LoVo (cell line): ENCODE results near the gene FLYWCH2.

ENCODE experiments used
- DNase-seq: peaks from one replicate; pipeline ENCODE4 v3.0.0-alpha.2; 2016; ENCODE audit warnings: low spot score

Gene FLYWCH2

DNA sequence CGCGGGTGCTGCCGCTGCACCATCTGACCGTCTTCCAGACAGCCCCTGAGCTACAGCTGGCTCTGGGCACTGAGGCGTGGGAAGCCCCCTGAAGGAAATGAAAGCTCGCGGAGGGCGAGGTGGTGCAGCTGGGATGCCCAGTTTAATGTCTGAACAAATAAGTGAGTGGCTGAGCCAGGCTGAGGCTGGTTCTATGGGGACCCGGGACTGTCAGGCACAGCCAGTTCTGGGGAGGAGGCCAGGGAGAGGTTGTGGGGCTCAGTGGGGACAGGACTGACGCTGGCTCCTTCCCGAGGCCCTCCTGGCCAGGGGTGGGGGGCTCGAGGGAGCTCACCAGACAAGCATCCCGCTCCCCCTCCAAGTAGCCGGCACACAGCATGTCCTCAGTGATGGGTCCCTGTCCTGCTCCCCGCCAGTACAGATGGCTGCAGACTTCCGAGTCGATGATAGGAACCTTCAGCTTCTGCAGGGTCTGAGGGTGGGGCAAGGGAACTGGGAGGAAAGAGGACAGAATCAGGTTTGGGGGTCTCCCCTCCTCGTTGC lies 29.4 kb upstream of the FLYWCH2 start:
- DNase-seq, result no peak

DNA sequence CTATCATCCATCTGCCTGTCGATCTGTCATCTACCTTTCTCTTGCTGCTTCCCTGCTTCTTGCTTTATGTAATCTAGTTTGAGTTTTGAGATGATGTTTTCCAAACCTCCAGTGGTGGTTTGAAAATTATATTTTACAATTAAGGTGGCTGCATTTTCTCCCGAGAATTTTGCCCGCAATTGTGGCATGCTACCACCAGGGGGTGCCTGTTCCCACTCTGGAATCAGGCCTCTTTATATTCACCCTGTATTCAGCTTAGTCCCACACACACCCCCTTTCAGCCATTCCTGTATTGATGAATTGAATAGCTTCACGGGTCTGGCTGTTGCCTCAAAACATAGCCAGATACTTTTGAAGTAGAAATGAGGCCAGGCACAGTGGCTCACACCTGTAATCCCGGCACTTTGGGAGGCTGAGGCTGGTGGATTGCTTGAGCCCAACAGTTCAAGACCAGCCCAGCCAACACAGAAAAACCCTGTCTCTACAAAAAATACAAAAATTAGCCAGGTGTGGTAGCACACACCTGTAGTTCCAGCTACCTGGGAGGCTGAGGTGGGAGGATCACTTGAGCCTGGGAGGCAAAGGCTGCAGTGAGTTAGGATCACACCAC lies 28.2 kb upstream of the FLYWCH2 start:
- no peak for DNase-seq

DNA sequence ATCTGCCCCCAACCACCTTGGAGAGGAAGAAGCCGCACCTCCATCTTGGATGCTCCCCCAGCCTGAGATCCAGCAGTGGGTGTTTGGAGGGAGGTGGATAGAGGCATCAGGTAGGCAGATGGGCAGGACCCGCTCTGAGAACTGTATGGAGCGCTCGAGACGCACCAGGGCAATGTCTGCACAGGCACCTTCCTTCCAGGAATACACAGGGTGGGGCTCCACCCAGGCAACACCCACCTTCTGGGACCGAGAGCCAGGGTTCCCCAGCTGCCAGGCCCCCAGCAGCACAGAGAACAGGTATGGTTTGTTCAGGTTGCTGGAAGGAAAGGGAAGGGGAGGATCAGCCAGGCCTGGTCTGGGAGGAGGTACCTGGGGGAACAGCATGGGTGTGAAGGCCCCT lies 27.5 kb upstream of the FLYWCH2 start:
- no peak for DNase-seq

DNA sequence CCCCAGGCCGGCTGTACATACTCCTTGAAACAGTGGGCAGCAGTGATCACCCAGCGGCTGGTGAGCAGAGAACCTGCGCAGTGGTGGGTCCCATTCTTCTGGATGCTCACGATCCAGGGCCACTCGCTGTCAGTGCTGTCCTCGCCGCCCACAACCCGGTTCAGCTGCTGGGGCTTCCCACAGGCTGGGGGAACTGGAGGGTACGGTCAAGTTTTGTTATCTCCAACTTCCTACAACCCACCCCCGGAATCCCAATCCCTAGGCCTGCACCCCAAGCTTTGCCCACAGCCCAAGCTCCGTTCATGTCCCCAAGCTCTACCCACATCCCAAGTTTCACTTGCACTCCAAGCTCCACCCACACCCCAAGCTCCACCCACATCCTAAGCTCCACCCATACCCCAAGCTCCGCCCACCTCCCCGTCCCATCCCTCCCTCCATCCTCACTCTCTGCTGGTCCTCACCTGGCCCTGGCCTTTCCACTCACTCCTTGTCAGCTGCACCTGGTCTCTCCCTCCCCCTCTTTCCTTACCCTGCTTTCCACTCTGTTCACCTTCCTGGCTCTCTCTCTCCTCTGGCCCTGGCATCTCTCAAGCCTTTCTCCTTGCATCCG lies 26.8 kb upstream of the FLYWCH2 start:
- no peak for DNase-seq

DNA sequence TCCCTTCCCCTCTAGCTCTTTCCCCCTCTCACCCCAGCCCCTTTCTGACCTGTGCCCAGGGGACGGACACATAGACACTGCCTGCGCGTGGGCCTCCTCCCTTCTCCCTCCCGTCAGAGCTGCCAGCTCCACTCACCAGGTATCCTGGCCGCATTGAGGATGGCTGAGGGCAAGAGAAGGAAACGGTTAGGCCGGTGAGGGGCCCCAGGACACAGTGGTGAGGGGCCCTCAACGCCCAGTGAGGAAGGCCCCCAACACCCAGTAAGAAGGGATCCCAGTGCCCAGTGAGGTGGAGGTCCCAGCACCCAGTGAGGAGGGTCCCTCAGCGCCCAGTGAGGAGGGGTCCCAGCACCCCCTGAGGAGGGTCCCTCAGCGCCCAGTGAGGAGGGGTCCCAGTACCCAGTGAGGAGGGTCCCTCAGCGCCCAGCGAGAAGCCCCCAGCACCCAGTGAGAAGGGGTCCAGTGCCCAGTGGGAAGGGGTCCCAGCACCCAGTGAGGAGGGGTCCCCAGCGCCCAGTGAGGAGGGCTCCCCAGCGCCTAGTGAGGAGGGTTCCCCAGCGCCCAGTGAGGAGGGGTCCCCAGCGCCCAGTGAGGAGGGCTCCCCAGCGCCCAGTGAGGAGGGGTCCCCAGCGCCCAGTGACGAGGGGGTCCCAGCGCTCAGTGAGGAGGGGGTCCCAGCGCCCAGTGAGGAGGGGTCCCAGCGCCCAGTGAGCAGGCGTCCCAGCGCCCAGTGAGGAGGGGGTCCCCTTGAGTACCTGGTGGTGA lies 26.1 kb upstream of the FLYWCH2 start:
- no peak for DNase-seq

DNA sequence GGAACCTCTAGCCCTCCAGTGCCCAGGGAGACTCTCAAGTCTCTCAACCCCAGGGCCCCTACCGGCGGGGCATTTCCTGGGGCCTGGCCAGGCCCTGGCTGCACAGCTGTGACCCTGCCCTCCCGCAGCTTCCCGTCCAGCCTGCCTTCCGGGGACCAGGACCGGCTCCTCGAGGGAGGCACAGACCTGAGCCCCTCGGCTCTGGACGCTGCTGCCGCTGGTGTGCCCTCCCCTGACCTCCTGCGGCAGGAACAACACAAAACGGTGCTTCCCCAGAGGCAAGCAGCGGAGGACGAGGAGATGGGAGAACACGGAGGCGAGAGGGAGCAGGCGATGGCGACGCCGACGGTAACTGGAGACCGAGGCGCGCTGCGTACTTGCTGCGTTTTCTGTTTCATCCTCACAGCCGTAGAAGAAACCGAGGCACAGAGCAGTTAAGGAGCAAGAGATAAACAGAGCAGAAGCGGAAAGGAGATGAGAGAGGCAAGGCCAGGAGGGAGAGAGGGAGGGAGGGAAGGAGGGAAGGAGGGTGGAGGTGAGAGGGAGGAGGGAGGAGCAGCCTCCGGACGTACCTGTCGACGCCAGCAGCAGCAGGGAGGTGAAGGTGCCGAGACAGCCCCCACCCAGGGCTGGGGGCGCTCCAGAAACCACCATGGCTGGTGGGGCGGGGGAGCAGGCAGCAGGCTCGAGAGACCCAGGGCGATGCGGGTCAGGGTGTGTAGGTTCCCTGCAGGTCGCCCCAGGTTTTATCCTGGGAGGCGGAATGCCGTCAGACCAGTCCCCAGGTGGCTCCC lies 25.4 kb upstream of the FLYWCH2 start, which contains the start of gene PRSS22:
Gene PRSS22 (minus strand): TSS at position 720 of the 794 bp plus-strand sequence. CDS start 66 bp downstream, at position 654.
- peak; percentile 69 for DNase-seq

DNA sequence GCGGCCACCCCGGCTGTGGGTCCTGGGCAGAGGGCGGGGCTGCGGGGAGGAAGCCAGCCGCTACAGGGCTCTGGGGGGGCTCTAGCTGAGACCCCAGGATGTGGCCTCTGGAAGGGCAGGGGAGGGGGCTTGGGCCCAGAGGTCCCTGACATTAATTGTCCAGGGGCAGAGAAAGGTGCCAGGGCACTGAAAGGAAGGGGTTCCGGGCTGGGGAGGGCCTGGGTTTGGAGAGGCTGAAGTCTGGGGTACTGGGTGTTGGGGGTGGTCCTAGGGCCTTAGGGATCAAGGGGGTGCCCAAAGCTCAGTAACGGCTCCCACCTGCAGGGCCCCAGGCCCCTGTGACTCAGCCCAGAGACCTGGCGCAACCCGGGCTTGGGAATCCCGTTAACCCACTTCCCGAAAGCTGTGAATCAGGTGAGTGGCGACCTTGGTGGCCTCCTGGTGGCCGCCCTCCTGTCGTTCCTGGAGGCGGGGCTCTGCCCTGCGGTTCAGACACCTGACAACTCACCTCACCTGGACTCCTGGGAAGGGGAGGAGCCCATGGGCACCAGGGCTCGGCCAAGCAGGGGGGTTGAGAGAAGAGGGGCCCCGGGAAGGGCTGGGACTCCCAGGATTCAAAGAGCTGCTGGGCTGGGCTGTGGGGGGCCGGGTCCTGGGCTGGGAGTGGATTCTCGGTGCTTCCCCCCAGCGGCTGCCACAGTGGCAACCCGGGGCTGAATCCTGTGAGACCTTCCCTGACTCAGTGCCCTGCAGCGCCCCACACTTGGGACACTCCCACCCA lies 24.6 kb upstream of the FLYWCH2 start:
- DNase-seq, result peak; percentile 89

DNA sequence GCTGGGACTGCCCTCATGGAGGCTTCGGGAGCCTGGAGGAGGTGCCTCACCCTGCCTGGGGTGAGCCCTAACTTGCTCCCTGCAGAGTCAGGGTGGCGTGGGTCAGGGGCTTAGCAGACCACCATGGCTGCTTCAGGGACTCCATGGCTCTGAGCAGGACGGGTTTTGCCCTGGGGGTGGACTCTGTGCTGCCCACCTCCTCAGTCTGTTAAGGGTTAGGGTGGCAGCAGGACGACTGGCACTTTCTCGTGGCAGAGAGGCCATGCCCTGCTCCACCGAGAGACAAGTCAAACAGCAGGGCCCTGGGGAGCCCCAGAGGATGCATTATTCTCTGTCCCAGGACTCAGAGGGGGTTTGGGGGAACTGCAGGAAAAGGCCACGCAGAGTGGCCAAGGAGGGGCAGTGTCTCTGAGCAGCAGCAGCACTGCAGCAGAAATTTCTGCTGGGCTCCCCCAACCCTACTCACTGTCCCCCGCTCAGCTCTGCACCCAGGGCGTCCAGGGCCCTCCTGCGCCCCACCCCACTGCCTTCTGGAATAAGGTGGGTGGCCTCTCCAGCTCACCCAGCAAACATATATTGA lies 23.2 kb upstream of the FLYWCH2 start:
- DNase-seq, result no peak

DNA sequence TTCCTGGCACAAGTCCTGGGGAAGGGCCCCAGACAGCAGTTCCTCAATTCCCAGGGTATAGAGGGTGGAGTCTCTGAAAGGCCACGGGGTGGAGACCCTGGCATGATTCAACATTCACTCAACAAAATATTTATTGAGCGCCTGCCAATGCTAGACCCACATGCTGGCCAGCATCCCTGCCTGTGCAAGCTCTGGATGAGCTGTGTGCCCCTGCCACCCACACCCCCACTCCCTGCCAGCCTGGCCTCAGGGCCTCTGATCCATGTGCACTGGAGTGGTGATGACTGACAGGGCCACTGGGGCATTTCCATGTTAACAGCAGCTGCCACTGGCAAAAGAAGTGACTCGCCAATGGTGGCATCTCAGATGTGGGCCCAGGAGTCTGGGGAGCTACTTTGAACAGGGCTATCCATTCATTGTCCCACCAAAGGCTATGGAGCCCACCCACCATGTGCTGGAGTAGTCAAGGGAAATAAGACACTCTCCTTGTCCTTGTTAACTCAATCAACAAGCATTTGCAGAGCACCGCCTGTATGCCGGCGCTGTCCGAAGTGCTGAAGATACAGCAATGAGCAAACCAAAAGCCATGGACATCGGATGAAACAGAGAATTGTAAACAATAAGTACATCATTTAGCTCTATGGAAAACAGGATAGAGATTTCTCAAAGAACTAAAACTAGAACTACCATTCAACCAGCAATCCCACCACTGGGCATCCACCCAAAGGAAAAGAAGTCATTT lies 22.0 kb upstream of the FLYWCH2 start:
- DNase-seq, result no peak

DNA sequence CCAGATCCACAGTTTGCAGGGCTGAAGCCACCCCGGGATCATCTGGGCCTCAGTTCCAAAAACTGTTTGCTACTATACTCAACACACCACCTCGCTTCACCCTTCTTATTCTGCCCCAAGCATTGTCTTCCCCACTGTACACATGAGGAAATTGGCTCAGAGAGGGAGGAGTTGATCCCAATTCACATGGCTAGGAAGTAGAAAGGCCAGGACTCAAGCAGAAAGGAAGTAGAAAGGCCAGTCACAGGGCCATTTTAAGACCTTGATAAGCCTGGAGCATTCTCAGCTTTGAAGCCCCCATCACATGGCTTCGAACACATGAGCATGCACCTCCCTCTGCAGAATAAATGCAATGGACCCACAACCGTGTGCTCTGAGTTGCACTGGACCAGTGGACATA lies 17.4 kb upstream of the FLYWCH2 start:
- no peak for DNase-seq

DNA sequence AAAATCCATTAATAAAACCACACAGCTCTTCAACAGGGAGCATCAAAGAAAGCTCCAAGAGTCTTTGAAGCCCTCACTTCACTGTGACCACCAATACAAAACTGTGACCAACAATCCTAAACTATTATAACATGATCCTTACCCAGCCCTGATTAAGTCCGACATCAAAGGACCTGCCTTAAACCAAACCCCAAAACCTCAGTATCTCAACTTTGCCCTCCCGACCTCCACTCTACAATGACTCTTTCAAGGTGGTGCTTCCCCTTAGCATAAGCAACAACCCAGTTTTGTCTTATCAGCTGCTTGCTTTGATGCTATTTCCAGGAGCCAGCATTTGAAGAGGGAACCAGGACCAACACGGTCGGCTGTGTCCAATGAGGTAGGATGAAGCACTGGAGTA lies 16.6 kb upstream of the FLYWCH2 start:
- no peak for DNase-seq

DNA sequence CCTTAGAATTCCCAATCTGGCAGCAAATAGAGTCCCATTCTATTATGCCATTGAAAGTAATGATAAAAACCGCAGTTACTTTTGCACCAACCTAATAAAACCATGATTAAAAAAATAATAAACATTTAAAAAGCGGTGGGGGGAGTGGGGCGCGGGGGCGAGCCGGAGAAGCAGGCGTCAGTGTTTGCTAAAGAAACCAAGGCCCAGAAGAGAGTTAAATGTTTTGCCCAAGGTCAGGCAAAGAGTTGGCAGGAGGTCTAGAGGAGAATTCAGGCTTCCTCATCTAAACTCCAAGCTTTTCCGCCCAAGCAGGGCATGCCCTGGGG lies 15.4 kb upstream of the FLYWCH2 start:
- no peak for DNase-seq

DNA sequence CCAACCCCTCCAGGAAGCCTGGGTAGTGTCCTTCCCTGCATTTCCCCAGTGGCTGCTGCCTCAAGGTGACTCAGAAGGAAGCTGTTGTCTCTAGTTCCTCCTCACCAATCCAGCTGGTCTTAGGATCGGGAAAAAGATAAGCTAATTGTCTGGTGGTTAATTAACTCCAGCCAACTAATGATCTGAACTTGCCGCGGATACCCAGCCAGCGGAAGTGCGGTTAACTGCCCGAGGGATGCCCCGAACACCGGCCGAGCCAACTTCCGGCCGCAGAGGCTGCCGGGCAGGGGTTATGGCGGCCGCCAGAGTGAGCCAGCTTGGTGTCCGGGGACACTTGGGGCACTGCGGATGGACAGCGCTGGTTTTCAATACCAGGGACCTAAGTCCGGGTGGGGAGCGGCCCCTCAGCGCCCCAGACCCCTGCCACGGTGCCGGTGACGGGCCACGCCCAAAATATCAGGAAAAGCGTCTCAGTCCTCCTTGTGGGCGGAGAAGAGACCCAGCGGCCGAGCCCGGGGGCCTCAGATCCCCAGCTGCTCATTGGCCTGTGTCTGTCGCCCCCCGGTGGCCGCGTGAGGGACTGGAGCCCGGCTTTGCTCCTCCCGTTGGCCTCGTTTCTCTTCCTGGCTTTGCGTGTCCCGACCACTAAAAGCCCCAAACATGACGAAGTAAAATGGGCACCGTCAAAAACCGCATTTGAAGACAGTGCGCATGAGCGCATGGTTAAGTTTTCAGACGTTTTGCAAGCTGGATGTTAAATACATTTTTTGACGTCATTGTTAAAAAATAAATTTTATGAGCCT lies 14.8 kb upstream of the FLYWCH2 start:
- DNase-seq, result peak; percentile 93

DNA sequence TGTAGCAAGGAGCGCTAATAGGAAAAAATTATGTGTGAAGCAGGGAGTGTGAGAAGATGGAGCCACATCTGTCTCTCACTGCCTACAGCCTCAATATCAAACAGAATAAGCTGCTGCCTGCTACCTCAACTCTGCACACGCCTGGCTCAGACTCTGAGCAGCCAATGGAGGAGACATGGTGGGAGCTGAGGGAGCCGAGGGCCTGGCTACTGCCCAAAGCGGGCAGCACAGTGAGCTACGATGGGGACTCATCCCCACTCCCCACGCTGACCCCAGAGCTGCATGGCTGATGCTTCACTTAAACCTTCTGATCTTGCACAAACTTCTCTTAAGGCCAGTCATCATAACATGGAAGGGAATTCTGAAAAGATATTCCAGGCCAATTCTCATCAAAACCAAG lies 11.1 kb upstream of the FLYWCH2 start:
- no peak for DNase-seq

DNA sequence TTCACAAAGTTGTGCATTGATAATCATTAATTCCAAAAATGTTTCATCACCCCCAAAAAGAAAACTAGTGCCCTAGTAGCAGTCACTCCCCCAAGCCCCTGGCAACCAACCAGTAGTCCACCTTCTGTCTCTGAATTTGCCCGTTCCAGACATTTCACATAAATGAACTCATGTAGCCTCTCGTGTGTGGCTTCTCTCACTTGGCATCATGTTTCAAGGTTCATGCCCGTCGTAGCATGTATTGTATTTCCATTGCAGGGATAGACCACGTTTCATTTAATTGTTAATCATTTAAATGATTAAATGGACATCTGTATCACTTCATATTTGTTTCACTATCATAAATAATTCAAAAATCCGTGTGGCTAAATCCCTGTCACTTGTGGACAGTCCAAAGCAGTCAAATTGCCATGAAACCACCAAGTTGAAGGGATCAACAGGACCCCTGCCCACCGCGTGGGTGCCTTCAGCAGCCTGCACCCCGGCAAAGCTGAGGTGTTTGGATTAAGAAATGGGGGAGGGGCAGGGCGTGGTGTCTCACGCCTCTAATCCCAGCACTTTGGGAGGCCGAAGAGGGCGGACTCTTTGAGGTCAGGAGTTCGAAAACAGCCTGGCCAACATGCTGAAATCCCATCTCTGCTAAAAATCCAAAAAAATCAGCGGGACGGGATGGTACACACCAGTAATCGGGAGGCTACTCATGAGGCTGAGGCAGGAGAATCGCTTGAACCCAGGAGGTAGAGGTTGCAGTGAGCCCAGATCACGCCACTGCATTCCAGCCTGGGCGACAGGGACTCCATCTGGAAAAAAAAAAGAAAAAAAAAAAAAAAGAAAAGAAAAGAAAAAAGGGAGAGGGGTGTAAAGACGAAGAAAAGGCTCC lies 8.7 kb upstream of the FLYWCH2 start:
- DNase-seq, result no peak

DNA sequence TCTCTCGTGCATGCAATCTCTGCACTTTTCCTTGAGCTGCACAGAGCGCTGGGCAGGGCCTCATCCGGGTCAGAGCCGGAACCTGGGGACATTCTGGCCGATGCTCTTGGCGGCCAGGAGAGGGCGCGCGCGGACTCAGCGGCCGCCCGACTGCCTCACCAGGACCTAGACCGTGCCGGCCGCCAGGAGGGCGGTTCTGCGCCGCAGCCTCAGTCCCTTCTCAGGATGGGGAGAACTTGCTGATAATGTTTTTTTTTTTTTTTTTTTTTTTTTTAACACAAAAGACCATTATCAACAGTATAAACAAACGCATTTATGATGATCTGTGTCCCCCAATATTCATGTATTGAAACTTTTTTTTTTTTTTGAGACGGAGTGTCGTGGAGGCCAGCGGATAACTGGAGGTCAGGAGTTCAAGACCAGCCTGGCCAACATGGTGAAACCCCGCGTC lies 8.1 kb upstream of the FLYWCH2 start:
- DNase-seq, result peak; percentile 89

DNA sequence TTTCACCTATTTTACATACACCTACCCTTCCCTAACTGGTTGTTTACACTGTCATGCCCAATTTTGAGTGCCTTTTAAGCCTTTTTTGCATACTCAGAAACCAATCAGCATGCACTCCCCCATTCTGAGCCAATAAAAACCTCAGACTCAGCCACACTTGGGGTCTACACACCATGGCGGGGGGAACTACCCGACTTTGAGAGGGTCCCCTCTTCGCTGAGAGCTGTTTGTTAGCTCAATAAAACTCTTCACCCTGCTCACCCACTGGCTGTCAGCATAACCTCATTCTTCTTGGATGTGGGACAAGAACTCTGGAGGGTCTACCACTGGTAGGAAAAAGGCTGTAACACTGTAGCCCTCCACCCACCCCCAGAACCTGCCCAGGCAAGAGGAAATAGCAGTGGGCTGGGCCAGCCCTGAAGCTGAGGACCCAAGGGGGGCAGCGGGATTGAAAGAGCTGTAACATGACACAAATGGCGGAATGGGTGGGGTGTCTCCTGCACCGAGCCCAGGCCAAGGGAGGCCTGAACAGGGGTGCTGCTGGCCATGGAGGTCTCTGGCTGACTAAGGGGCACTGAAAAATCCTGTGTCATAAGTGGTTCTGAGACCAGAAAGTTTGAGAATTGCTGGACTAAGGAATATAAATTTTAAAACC lies 3.0 kb upstream of the FLYWCH2 start:
- DNase-seq, result no peak
